LoVo (cell line): ENCODE data around the gene OST4.

Experiments used
- DNase-seq: peaks from one replicate; pipeline ENCODE4 v3.0.0-alpha.2; 2016; ENCODE audit warnings: low spot score

Gene OST4

GRCh38 chr2:27051902-27052645 is 19.4 kb downstream of the OST4 start:
- DNase-seq = no peak

- DNase-seq = peak; percentile 94
These were observed 20.2 kb downstream of the OST4 start, which contains the start of gene AGBL5 for GRCh38 chr2:27050996-27051901. AGBL5 (plus strand) TSS chr2:27051668; CDS start chr2:27052959, 1,291 bp downstream.

- peak; percentile 86 for DNase-seq
These were observed 21.0 kb downstream of the OST4 start for GRCh38 chr2:27050281-27050995.

- DNase-seq = no peak
These were observed 21.8 kb downstream of the OST4 start for GRCh38 chr2:27049422-27050280.

- no peak for DNase-seq
These were observed 28.3 kb downstream of the OST4 start for GRCh38 chr2:27042985-27043634.

GRCh38 chr2:27042159-27042661 is 29.2 kb downstream of the OST4 start:
- no peak for DNase-seq

GRCh38 chr2:27041752-27042151 is 29.7 kb downstream of the OST4 start:
- no peak for DNase-seq

GRCh38 chr2:27040282-27040681 is 31.2 kb downstream of the OST4 start:
- no peak for DNase-seq

- no peak for DNase-seq
These were observed 31.6 kb downstream of the OST4 start for GRCh38 chr2:27039871-27040270.

GRCh38 chr2:27039426-27039825 is 32.0 kb downstream of the OST4 start:
- DNase-seq = no peak

- no peak for DNase-seq
These were observed 32.7 kb downstream of the OST4 start for GRCh38 chr2:27038631-27039339.

GRCh38 chr2:27038012-27038411 is 33.4 kb downstream of the OST4 start:
- DNase-seq = no peak

GRCh38 chr2:27033253-27033852 is 38.1 kb downstream of the OST4 start:
- DNase-seq = no peak

GRCh38 chr2:27032495-27033252 is 38.8 kb downstream of the OST4 start, which contains the start of gene TMEM214:
TMEM214 (plus strand) TSS chr2:27032965; CDS start chr2:27033016, 51 bp downstream.
- DNase-seq = peak; percentile 88

- no peak for DNase-seq
These were observed 42.4 kb downstream of the OST4 start for GRCh38 chr2:27029051-27029450.

- no peak for DNase-seq
These were observed 44.2 kb downstream of the OST4 start for GRCh38 chr2:27027211-27027651.

GRCh38 chr2:27025861-27026851 is 45.3 kb downstream of the OST4 start:
- no peak for DNase-seq
